HepG2 (cell line): ENCODE data around the gene DNAJB2. TPM values are rescaled to one million over a fixed set of nuclear protein-coding genes. Genes with fewer than 3 reads are reported as not detected.

ENCODE experiments used
- ELF1 ChIP-seq: sonication (generic); formaldehyde crosslinking; IDR thresholded peaks from 2 replicates; pipeline ENCODE4 v1.4.0; 2020; ENCODE audit warnings: missing genetic modification reagents
- GTF3A ChIP-seq: sonication (generic); formaldehyde crosslinking; conservative IDR thresholded peaks from 2 replicates; pipeline ENCODE4 v1.4.0; 2020; ENCODE audit warnings: mild to moderate bottlenecking, missing genetic modification reagents
- MYC ChIP-seq: sonication (generic); formaldehyde crosslinking; IDR thresholded peaks from 2 replicates; pipeline ENCODE4 v1.9.0; 2021; ENCODE audit warnings: missing genetic modification reagents, borderline replicate concordance
- POLR2AphosphoS2 ChIP-seq: IDR thresholded peaks from 2 replicates; pipeline ENCODE4 v1.6.1; 2011; ENCODE audit warnings: low read depth, low read length, improper control_type of control experiment
- RARG ChIP-seq: sonication (generic); formaldehyde crosslinking; IDR thresholded peaks from 2 replicates; pipeline ENCODE4 v1.4.0; 2020; ENCODE audit warnings: low read depth, mild to moderate bottlenecking, missing genetic modification reagents
- SNAI1 ChIP-seq: sonication (generic); formaldehyde crosslinking; IDR thresholded peaks from 2 replicates; pipeline ENCODE4 v1.5.0; 2020; ENCODE audit warnings: mild to moderate bottlenecking, missing genetic modification reagents, borderline replicate concordance
- SRSF9 ChIP-seq: fragments of 200-400 bp; formaldehyde crosslinking; IDR thresholded peaks from 2 replicates; pipeline ENCODE4 v1.6.1; 2018; ENCODE audit warnings: borderline replicate concordance, mild to moderate bottlenecking, low read depth, low read length; ENCODE audit not compliant: insufficient read depth, poor library complexity, severe bottlenecking
- TGIF2 ChIP-seq: IDR thresholded peaks from 2 replicates; pipeline ENCODE4 v1.6.1; 2016; ENCODE audit warnings: control low read depth, missing compliant biosample characterization
- ZC3H13 ChIP-seq: sonication (generic); formaldehyde crosslinking; IDR thresholded peaks from 2 replicates; pipeline ENCODE4 v1.8.1; 2023; ENCODE audit warnings: mild to moderate bottlenecking, missing genetic modification reagents, moderate library complexity
- ZMAT3 ChIP-seq: sonication (generic); formaldehyde crosslinking; conservative IDR thresholded peaks from 2 replicates; pipeline ENCODE4 v1.7.0; 2021; ENCODE audit warnings: missing genetic modification reagents
- ZNF747 ChIP-seq: sonication (generic); formaldehyde crosslinking; IDR thresholded peaks from 2 replicates; pipeline ENCODE4 v1.8.1; 2023; ENCODE audit warnings: missing genetic modification reagents, mild to moderate bottlenecking, borderline replicate concordance
- ZNF777 ChIP-seq: sonication (generic); formaldehyde crosslinking; IDR thresholded peaks from 2 replicates; pipeline ENCODE4 v1.4.0; 2020; ENCODE audit warnings: missing genetic modification reagents
- ZNF891 ChIP-seq: sonication (generic); formaldehyde crosslinking; IDR thresholded peaks from 2 replicates; pipeline ENCODE4 v1.5.0; 2020; ENCODE audit warnings: mild to moderate bottlenecking, missing genetic modification reagents
- polyA plus RNA-seq, 8 experiments: library from polyadenylated mRNA; depleted of rRNA in 3 of 8; stranded (reverse) in 7 of 8; unstranded in 1 of 8; fragments of >200 nt; fragmentation: Illumina TruSeq in 4 of 8; extraction: Trizol in 4 of 8; gene quantifications; 2 replicates each; pipeline versions ENCODE4 v1.2.1 to v1.2.3, GENCODE V29; 2011 to 2016; ENCODE audit warnings: low read depth in 4 of 8, missing spikeins in 1 of 8, mixed read lengths in 1 of 8; ENCODE audit not compliant: insufficient read depth in 1 of 8
- total RNA-seq, 5 experiments: library from RNA; depleted of rRNA; stranded (reverse); fragments of >200 nt; fragmentation: Illumina TruSeq; extraction: Trizol; gene quantifications; 2 replicates each; pipeline ENCODE4 v1.2.3, GENCODE V29; 2016; ENCODE audit warnings: low read depth in 1 of 5
- TF ChIP-seq, protein P1 (sequence below): sonication (generic); formaldehyde crosslinking; IDR thresholded peaks from 2 replicates; pipeline ENCODE4 v1.5.1; 2020; ENCODE audit warnings: mild to moderate bottlenecking, missing genetic modification reagents, moderate library complexity
- TF ChIP-seq, protein P2 (sequence below): sonication (generic); formaldehyde crosslinking; IDR thresholded peaks from 2 replicates; pipeline ENCODE4 v1.9.0; 2021; ENCODE audit warnings: missing genetic modification reagents, mild to moderate bottlenecking, borderline replicate concordance
- TF ChIP-seq, protein P3 (sequence below): sonication (generic); formaldehyde crosslinking; IDR thresholded peaks from 2 replicates; pipeline ENCODE4 v1.4.0; 2020; ENCODE audit warnings: mild to moderate bottlenecking, missing genetic modification reagents, borderline replicate concordance
- TF ChIP-seq, protein P4 (sequence below): sonication (generic); formaldehyde crosslinking; IDR thresholded peaks from 2 replicates; pipeline ENCODE4 v1.5.1; 2020; ENCODE audit warnings: missing genetic modification reagents, mild to moderate bottlenecking, borderline replicate concordance
- TF ChIP-seq, protein P5 (sequence below): sonication (generic); formaldehyde crosslinking; IDR thresholded peaks from 2 replicates; pipeline ENCODE4 v1.4.0; 2020; ENCODE audit warnings: mild to moderate bottlenecking, missing genetic modification reagents

The DNAJB2 gene
- total and polyA plus RNA-seq, 2 of the 13 experiments (the other 11 are each of a cell fraction or from before 2014, with no cell fraction given) = 21.3 to 31.1 TPM

DNA sequence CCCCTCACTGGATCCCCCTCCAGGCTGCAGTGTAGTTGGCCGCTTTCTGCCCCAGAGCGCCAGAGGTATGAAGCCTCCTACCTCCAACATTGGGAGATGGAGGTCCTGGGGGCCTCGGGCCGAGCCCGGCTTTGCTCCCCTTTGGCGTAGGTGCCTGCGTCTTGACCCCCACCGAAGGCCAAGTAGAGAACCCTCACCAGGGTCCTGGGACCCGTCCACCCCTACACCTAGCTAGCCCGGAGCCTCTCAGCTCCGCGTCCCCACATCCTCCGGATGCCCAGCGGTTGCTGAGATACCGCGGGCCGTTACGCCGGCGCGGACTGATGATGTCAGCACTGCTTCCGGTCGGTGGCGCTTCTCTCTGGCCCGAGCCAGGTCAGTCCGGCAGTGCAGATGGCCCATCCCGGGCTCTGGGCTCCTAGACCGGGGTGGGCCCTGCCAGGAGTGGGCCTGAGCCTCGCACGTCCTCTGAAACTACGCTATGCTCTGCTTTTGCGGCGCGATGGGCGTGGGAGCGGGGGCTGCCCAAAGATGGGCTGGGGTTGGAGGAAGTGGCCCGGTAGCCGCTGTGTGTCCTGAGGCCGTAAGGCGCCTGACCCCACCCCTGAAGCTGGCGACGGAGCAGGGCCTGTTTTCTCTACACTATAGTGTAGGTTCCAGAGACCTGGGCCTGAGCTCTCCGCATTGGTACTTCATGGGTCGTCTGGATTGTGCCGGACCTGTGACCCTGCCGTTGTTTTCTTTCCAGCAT is 33.8 kb upstream of the DNAJB2 start, which contains the start of the genes GLB1L and STK16 (continued):
- peak; percentile 85 for TF ChIP-seq MYC (CRISPR knock-in tag)
- no peak for TF ChIP-seq SRSF9
- TF ChIP-seq, protein P1, sequence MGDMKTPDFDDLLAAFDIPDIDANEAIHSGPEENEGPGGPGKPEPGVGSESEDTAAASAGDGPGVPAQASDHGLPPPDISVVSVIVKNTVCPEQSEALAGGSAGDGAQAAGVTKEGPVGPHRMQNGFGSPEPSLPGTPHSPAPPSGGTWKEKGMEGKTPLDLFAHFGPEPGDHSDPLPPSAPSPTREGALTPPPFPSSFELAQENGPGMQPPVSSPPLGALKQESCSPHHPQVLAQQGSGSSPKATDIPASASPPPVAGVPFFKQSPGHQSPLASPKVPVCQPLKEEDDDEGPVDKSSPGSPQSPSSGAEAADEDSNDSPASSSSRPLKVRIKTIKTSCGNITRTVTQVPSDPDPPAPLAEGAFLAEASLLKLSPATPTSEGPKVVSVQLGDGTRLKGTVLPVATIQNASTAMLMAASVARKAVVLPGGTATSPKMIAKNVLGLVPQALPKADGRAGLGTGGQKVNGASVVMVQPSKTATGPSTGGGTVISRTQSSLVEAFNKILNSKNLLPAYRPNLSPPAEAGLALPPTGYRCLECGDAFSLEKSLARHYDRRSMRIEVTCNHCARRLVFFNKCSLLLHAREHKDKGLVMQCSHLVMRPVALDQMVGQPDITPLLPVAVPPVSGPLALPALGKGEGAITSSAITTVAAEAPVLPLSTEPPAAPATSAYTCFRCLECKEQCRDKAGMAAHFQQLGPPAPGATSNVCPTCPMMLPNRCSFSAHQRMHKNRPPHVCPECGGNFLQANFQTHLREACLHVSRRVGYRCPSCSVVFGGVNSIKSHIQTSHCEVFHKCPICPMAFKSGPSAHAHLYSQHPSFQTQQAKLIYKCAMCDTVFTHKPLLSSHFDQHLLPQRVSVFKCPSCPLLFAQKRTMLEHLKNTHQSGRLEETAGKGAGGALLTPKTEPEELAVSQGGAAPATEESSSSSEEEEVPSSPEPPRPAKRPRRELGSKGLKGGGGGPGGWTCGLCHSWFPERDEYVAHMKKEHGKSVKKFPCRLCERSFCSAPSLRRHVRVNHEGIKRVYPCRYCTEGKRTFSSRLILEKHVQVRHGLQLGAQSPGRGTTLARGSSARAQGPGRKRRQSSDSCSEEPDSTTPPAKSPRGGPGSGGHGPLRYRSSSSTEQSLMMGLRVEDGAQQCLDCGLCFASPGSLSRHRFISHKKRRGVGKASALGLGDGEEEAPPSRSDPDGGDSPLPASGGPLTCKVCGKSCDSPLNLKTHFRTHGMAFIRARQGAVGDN (CRISPR knock-in tag) = peak; percentile 98
- 0 out of 2 replicates have a peak, but pooled peaks have one; percentile 44 for TF ChIP-seq POLR2AphosphoS2
- peak; percentile 83 for TF ChIP-seq ZC3H13
- TF ChIP-seq, protein P2, sequence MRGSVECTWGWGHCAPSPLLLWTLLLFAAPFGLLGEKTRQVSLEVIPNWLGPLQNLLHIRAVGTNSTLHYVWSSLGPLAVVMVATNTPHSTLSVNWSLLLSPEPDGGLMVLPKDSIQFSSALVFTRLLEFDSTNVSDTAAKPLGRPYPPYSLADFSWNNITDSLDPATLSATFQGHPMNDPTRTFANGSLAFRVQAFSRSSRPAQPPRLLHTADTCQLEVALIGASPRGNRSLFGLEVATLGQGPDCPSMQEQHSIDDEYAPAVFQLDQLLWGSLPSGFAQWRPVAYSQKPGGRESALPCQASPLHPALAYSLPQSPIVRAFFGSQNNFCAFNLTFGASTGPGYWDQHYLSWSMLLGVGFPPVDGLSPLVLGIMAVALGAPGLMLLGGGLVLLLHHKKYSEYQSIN (CRISPR knock-in tag) = no peak
- TF ChIP-seq ZNF777 (CRISPR knock-in tag) = no peak
- peak; percentile 60; the same call in 1 of the 2 replicates for TF ChIP-seq GTF3A (CRISPR knock-in tag)
- TF ChIP-seq, protein P3, sequence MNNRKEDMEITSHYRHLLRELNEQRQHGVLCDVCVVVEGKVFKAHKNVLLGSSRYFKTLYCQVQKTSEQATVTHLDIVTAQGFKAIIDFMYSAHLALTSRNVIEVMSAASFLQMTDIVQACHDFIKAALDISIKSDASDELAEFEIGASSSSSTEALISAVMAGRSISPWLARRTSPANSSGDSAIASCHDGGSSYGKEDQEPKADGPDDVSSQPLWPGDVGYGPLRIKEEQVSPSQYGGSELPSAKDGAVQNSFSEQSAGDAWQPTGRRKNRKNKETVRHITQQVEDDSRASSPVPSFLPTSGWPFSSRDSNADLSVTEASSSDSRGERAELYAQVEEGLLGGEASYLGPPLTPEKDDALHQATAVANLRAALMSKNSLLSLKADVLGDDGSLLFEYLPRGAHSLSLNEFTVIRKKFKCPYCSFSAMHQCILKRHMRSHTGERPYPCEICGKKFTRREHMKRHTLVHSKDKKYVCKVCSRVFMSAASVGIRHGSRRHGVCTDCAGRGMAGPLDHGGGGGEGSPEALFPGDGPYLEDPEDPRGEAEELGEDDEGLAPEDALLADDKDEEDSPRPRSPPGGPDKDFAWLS (CRISPR knock-in tag) = no peak
- TF ChIP-seq ZNF747 (CRISPR knock-in tag) = peak; percentile 93
- peak; percentile 94 for TF ChIP-seq ZNF891 (CRISPR knock-in tag)
- TF ChIP-seq ELF1 (CRISPR knock-in tag) = peak; percentile 89
- no peak for TF ChIP-seq RARG (CRISPR knock-in tag)
- TF ChIP-seq, protein P4, sequence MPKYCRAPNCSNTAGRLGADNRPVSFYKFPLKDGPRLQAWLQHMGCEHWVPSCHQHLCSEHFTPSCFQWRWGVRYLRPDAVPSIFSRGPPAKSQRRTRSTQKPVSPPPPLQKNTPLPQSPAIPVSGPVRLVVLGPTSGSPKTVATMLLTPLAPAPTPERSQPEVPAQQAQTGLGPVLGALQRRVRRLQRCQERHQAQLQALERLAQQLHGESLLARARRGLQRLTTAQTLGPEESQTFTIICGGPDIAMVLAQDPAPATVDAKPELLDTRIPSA (CRISPR knock-in tag) = peak; percentile 95; the same call in 1 of the 2 replicates
- TF ChIP-seq SNAI1 (CRISPR knock-in tag) = peak; percentile 72; the same call in 1 of the 2 replicates
- peak; percentile 94 for TF ChIP-seq TGIF2
- TF ChIP-seq ZMAT3 (CRISPR knock-in tag) = 0 out of 2 replicates have a peak, but pooled peaks have one; percentile 58
- TF ChIP-seq, protein P5, sequence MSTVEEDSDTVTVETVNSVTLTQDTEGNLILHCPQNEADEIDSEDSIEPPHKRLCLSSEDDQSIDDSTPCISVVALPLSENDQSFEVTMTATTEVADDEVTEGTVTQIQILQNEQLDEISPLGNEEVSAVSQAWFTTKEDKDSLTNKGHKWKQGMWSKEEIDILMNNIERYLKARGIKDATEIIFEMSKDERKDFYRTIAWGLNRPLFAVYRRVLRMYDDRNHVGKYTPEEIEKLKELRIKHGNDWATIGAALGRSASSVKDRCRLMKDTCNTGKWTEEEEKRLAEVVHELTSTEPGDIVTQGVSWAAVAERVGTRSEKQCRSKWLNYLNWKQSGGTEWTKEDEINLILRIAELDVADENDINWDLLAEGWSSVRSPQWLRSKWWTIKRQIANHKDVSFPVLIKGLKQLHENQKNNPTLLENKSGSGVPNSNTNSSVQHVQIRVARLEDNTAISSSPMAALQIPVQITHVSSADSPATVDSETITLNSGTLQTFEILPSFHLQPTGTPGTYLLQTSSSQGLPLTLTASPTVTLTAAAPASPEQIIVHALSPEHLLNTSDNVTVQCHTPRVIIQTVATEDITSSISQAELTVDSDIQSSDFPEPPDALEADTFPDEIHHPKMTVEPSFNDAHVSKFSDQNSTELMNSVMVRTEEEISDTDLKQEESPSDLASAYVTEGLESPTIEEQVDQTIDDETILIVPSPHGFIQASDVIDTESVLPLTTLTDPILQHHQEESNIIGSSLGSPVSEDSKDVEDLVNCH (CRISPR knock-in tag) = no peak
